ENCODE measurements around the gene NDE1.
A peak's percentile ranks its signal among the peaks of the same experiment; 100 is the strongest.
"Not testable (repeated sequence)": the region's sequence is repeated elsewhere in the genome, so short reads cannot be mapped to it uniquely, and the experiment has no call there.

The NDE1 gene

GRCh38 chr16:15701975-15702970, 52.2 kb downstream of the NDE1 start:
- no peak for DNase-seq

- DNase-seq: no peak
Observed at GRCh38 chr16:15703029-15703736, 53.1 kb downstream of the NDE1 start.

GRCh38 chr16:15704545-15704987, 54.5 kb downstream of the NDE1 start:
- DNase-seq: peak; percentile 66

- no peak for DNase-seq
Observed at GRCh38 chr16:15705064-15705565, 55.1 kb downstream of the NDE1 start.

- no peak for DNase-seq
Observed at GRCh38 chr16:15707332-15707731, 57.3 kb downstream of the NDE1 start.

- DNase-seq: no peak
Observed at GRCh38 chr16:15708096-15708495, 58.1 kb downstream of the NDE1 start.

GRCh38 chr16:15708997-15709396, 59.0 kb downstream of the NDE1 start:
- no peak for DNase-seq

GRCh38 chr16:15714393-15715172, 64.5 kb downstream of the NDE1 start:
- no peak for DNase-seq

GRCh38 chr16:15715221-15715620, 65.2 kb downstream of the NDE1 start:
- DNase-seq: no peak

GRCh38 chr16:15716694-15717447, 66.8 kb downstream of the NDE1 start:
- no peak for DNase-seq

- no peak for DNase-seq
Observed at GRCh38 chr16:15721018-15721417, 71.0 kb downstream of the NDE1 start.

GRCh38 chr16:15723808-15724207, 73.8 kb downstream of the NDE1 start:
- no peak for DNase-seq

GRCh38 chr16:15725641-15726240, 75.7 kb downstream of the NDE1 start:
- no peak for DNase-seq

- DNase-seq: no peak
Observed at GRCh38 chr16:15726715-15727114, 76.7 kb downstream of the NDE1 start.

- not testable (repeated sequence) for DNase-seq
Observed at GRCh38 chr16:15727697-15728096, 77.7 kb downstream of the NDE1 start.

- DNase-seq: no peak
Observed at GRCh38 chr16:15729152-15729551, 79.1 kb downstream of the NDE1 start.

GRCh38 chr16:15732416-15732815, 82.4 kb downstream of the NDE1 start:
- DNase-seq: no peak

- no peak for DNase-seq
Observed at GRCh38 chr16:15735610-15736009, 85.6 kb downstream of the NDE1 start.

- no peak for DNase-seq
Observed at GRCh38 chr16:15736529-15736928, 86.5 kb downstream of the NDE1 start.

- no peak for DNase-seq
Observed at GRCh38 chr16:15737140-15737644, 87.1 kb downstream of the NDE1 start.

- no peak for DNase-seq
Observed at GRCh38 chr16:15739464-15739863, 89.4 kb downstream of the NDE1 start.
